ENCODE data around the gene SMIM20.

SMIM20 gene

DNA sequence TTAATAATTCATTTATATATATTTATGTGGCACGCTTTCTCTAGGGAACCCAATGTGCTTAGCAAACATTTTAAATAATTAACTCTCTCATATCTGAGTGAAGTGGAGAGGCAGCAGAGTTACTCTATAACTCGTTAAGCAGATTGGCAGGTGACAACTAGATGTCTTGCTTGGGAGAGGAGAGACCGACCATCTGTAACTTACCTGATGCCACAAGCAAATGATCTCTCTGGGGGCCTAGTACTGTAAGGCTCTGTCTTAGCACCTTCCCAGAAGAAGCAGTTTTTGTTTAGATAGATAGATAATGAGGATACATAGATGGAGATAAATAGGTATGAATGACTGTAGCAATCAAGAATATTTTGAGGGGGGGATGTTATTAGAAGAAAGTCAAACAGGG lies 39.4 kb upstream of the SMIM20 start:
- TF ChIP-seq SUZ12 (IDR thresholded peaks at IDR 0.05), result no peak
- TF ChIP-seq, protein P1, sequence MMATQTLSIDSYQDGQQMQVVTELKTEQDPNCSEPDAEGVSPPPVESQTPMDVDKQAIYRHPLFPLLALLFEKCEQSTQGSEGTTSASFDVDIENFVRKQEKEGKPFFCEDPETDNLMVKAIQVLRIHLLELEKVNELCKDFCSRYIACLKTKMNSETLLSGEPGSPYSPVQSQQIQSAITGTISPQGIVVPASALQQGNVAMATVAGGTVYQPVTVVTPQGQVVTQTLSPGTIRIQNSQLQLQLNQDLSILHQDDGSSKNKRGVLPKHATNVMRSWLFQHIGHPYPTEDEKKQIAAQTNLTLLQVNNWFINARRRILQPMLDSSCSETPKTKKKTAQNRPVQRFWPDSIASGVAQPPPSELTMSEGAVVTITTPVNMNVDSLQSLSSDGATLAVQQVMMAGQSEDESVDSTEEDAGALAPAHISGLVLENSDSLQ (IDR thresholded peaks at IDR 0.05), result no peak
- TF ChIP-seq CTBP1 (IDR thresholded peaks at IDR 0.05; ENCODE audit: borderline replicate concordance), result no peak
- no peak for TF ChIP-seq ELF4 (IDR thresholded peaks at IDR 0.05)
- no peak for TF ChIP-seq NFRKB (IDR thresholded peaks at IDR 0.05)
- TF ChIP-seq TARDBP (IDR thresholded peaks at IDR 0.05), result no peak
- no peak for DNase-seq (ENCODE audit: extremely low spot score)
- ChIA-PET POLR2A (no interaction called here), CTCF (no interaction called here)

DNA sequence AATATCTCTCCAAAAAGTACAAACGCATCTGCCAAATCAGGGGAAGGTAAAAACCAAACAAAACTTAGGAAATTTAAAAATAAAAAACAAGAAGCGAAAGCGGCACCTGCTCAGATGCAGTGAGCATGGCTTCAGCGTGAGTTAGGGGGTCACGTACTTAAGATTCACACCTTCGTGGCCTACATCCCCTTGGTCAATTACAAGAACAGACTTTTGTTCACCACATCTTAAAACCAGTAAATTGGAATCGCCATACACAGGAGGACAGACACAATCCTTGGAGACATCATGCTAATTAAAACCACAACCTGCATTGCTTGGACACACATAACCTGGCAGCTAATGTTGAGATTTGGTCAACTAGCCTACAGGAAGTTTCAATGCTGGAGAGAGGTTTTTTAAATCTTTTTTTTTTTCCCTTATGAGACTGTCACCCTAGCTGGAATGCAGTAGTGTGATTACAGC lies 38.7 kb upstream of the SMIM20 start:
- DNase-seq (ENCODE audit: extremely low spot score), result no peak
- TF ChIP-seq LEF1 (IDR thresholded peaks at IDR 0.05; ENCODE audit: borderline replicate concordance) (no peak), NFRKB (IDR thresholded peaks at IDR 0.05) (no peak), ELF4 (IDR thresholded peaks at IDR 0.05) (no peak), FOXK2 (IDR thresholded peaks at IDR 0.05) (no peak), FOXA1 (IDR thresholded peaks at IDR 0.05) (no peak), CTBP1 (IDR thresholded peaks at IDR 0.05; ENCODE audit: borderline replicate concordance) (no peak), SP1 (IDR thresholded peaks at IDR 0.05) (no peak), FOXM1 (IDR thresholded peaks at IDR 0.05; ENCODE audit: borderline replicate concordance) (no peak), L3MBTL2 (conservative IDR thresholded peaks at IDR 0.05) (no peak), BHLHE40 (IDR thresholded peaks at IDR 0.05; ENCODE audit: borderline replicate concordance) (no peak), TARDBP (IDR thresholded peaks at IDR 0.05) (no peak), HDGF (IDR thresholded peaks at IDR 0.05; ENCODE audit: borderline replicate concordance) (no peak), ZNF384 (IDR thresholded peaks at IDR 0.05) (no peak), SUZ12 (IDR thresholded peaks at IDR 0.05) (no peak)
- TF ChIP-seq, protein P1 (IDR thresholded peaks at IDR 0.05), result no peak
- CTCF ChIA-PET, result no interaction called here
- POLR2A ChIA-PET, result no interaction called here

DNA sequence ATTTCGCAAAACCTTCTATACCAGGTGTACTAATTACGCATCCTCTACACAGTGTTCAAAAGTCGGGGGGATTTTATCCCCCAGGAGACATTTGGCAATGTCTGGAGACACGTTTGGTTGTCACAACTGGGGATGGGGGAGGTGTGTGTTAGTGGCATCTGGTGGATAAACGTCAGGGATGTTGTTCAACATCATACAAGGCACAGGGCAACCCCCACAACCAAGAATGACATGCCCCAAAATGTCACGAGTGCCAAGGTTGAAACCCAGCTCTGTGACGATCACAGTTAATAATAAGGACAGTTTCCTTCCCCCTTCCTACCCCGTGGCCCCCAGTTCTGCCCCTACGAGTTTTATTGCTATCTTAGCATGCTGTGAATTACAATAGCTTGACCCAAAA lies 35.3 kb upstream of the SMIM20 start:
- ChIA-PET CTCF (no interaction called here), POLR2A (no interaction called here)
- DNase-seq (ENCODE audit: extremely low spot score), result no peak
- no peak for TF ChIP-seq BHLHE40 (IDR thresholded peaks at IDR 0.05; ENCODE audit: borderline replicate concordance)
- TF ChIP-seq, protein P1 (IDR thresholded peaks at IDR 0.05), result no peak
- TF ChIP-seq L3MBTL2 (conservative IDR thresholded peaks at IDR 0.05), result no peak
- TF ChIP-seq FOXK2 (IDR thresholded peaks at IDR 0.05), result no peak
- no peak for TF ChIP-seq SUZ12 (IDR thresholded peaks at IDR 0.05)
- no peak for TF ChIP-seq SP1 (IDR thresholded peaks at IDR 0.05)
- no peak for TF ChIP-seq TARDBP (IDR thresholded peaks at IDR 0.05)
- TF ChIP-seq CTBP1 (IDR thresholded peaks at IDR 0.05; ENCODE audit: borderline replicate concordance), result no peak
- TF ChIP-seq LEF1 (IDR thresholded peaks at IDR 0.05; ENCODE audit: borderline replicate concordance), result no peak
- no peak for TF ChIP-seq ELF4 (IDR thresholded peaks at IDR 0.05)
- no peak for TF ChIP-seq FOXA1 (IDR thresholded peaks at IDR 0.05)
- TF ChIP-seq ARNT (IDR thresholded peaks at IDR 0.05), result no peak
- no peak for TF ChIP-seq FOXM1 (IDR thresholded peaks at IDR 0.05; ENCODE audit: borderline replicate concordance)
- TF ChIP-seq NFRKB (IDR thresholded peaks at IDR 0.05), result no peak

DNA sequence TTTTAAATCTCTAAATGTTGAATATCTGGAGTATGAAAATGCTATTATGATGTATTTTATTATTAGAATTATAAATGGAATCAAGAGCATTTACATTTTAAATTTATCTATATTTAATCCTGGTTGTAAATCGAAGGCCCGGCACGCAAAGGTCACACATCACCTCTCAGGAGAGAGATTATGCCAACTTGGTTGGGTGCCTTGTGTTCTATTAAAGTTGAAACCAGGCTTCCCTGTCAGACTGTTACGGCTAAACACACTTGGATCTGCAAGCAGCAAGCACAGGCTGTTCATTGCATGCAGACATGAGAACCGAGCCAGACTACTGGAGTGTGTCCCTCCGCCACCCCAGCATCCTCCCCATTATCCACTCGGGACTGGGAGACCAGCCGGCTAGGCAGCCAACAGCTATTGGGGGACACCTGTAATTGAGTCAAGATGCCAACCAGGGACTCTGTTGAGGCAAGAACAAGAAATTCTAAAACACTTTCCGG lies 34.9 kb upstream of the SMIM20 start:
- CTCF ChIA-PET, result no interaction called here

DNA sequence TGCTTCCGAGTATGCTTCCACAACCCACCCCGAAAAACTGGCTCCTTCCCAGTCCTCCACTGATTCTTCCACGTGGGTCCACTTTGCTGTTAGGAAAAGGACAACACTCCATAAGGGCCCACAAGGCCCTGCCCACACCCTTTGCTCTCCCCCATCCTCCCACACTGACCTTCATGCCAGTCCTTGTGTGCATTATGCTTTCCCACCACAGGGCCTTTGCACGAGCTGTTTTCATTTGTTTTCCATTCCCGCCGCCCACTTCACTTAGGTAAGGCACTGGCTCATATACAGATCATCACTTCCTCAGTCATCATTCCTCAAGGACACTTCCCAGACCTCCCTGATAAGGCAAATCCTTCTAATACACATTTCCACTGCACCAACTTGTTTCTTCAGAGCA lies 34.4 kb upstream of the SMIM20 start:
- no peak for TF ChIP-seq SP1 (IDR thresholded peaks at IDR 0.05)
- DNase-seq (ENCODE audit: extremely low spot score), result no peak
- ChIA-PET POLR2A (no interaction called here), CTCF (no interaction called here)

More for the DNA sequence above, 34.9 kb upstream of the SMIM20 start:
- POLR2A ChIA-PET, result no interaction called here
- TF ChIP-seq ZNF384 (IDR thresholded peaks at IDR 0.05), result no peak
- TF ChIP-seq, protein P1 (IDR thresholded peaks at IDR 0.05), result no peak
- no peak for TF ChIP-seq SUZ12 (IDR thresholded peaks at IDR 0.05)
- no peak for TF ChIP-seq NFRKB (IDR thresholded peaks at IDR 0.05)
- no peak for TF ChIP-seq ELF4 (IDR thresholded peaks at IDR 0.05)
- no peak for TF ChIP-seq L3MBTL2 (conservative IDR thresholded peaks at IDR 0.05)
- no peak for TF ChIP-seq FOXK2 (IDR thresholded peaks at IDR 0.05)
- DNase-seq (ENCODE audit: extremely low spot score), result no peak

DNA sequence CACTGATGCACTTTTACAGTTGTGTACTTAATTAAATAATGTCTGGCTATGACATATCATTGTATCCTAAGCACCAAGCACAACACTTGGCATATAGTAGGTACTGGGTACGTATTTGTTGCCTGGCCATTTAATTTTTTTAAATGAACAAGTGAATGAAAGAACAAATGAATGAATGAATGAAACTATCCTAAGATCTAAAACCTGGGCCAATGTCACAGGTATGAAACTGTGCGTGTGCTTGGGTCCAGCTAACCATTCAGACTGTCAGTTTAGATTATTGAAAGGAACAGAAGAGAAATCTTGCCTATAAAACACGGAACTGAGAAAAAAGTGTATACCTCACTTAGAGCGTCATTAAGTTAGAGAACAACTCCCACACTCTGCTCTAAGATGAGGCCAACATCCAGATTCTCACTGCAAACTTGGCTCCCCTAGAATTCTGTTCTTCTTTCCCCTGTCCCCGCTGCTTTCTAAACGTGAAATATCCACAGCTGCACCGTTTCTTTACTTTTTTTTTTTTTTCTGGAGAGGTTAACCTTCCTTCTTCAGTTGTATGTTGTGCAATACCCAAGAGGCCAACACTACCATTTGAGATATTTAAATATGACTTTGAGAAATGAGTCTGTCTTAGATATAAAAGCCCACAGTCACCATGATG lies 33.9 kb upstream of the SMIM20 start:
- no peak for DNase-seq (ENCODE audit: extremely low spot score)
- ChIA-PET POLR2A (no interaction called here), CTCF (no interaction called here)
- TF ChIP-seq SP1 (IDR thresholded peaks at IDR 0.05), result no peak
- TF ChIP-seq, protein P1 (IDR thresholded peaks at IDR 0.05), result no peak
- TF ChIP-seq TARDBP (IDR thresholded peaks at IDR 0.05), result no peak
- no peak for TF ChIP-seq SUZ12 (IDR thresholded peaks at IDR 0.05)
- TF ChIP-seq ARNT (IDR thresholded peaks at IDR 0.05), result no peak
- no peak for TF ChIP-seq L3MBTL2 (conservative IDR thresholded peaks at IDR 0.05)
- no peak for TF ChIP-seq FOXK2 (IDR thresholded peaks at IDR 0.05)
- no peak for TF ChIP-seq ZNF384 (IDR thresholded peaks at IDR 0.05)
- TF ChIP-seq BHLHE40 (IDR thresholded peaks at IDR 0.05; ENCODE audit: borderline replicate concordance), result no peak
- TF ChIP-seq NFRKB (IDR thresholded peaks at IDR 0.05), result no peak
- no peak for TF ChIP-seq FOXM1 (IDR thresholded peaks at IDR 0.05; ENCODE audit: borderline replicate concordance)
- TF ChIP-seq LEF1 (IDR thresholded peaks at IDR 0.05; ENCODE audit: borderline replicate concordance), result no peak
- TF ChIP-seq FOXA1 (IDR thresholded peaks at IDR 0.05), result no peak
